Pericardium fibroblast (primary cell): ENCODE results near the gene SSTR5. TPM values are rescaled to one million over a fixed set of nuclear protein-coding genes. Genes with fewer than 3 reads are reported as not detected.

Experiments
- total RNA-seq: library from RNA; depleted of rRNA; stranded (reverse); fragments of >200 nt; gene quantifications from 2 replicates; pipeline ENCODE4 v1.2.3, GENCODE V29; 2015

The SSTR5 gene
- not detected in 2 replicates for total RNA-seq

DNA sequence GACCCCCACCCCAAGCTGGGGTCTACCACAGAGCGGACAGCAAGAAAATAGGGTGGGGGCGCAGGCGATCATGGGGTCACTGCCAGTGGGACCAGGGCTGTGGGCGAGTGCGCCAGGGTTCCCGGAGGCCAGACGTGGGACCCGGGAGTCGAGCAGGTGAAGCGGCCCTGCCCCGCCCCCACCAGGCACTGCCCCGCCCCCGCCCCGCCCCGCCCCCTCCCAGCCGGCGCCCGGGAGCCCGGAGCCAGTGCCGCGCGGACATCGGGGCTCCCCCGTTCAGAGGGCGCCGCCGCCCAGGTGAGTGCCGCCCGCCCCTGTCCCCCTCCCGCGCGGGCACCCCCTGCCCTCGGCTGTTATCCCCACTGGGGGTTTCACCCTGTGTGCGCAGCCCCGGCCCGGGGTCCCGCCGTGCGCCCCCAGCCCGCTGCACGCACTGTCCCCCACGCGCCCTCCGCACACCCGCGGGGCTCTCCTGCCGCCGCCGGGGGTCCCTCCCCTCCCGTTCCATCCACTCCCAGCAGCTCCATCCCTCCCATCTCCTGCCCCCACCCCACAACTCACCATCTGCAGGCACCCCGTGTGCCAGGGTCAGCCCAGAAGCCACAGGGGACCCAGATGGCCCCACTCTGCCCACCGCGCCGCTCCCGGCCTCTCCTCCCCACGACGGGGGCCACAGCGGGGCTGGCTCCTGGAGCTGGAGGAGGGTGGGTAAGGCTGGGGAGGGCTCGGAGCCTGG, at the start of gene SSTR5:
Gene SSTR5, plus strand, starts transcription at position 222 of the 736 bp plus-strand sequence. CDS start 6,122 bp downstream, outside the sequence.

DNA sequence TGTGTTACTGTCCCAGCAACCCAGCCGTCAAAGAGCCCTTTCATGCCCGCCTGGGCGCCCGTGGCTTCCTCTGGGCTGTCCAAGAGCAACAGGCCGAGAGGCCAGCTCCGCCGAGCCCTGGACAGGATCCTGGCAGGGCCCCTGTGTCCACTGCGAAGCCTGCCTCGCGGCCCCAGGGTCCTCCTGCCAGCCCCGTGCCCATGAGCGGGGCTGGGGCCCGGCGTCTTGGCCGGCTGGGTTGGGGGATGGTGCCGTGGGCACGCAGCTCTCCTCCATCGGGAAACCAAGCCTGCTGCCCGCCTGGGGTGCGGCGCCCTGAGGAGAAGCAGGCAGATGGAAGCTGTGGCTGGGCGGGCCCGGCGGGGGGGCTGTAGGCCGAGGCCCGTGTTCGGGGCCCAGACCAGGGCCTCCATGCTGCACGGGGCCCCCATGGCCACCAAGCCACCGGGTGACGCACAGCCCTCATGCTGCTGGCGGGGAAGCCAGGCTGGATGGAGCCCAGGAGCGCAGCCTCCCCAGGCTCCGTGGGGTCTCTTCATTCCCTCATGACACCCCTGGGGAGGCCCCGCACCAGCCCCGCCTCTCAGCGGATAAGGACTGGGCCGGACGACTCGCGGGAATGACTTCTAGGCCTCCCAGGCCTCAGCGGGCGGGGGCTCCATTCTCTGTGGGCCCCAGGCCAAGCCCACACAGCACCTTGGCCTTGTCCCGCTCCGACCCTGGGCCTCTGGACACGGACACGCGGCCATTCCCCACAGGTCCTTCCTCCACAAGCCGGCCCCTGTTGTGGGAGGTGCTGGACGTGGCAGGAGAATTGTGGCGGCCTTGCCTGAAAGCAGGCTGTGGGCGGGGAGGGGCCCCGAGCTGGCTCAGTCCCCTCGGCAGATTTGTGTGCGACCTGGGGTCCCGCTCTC, 23.9 kb downstream of the SSTR5 start, which contains the start of gene C1QTNF8:
Gene C1QTNF8, minus strand, starts transcription at position 76 of the 914 bp plus-strand sequence. CDS start 1,322 bp downstream, outside the sequence.

Other genes starting within 250 kb of the SSTR5 start
- 17.4 and 19.4 TPM in 2 replicates for gene LMF1, start 101.8 kb upstream of the SSTR5 start, total RNA-seq
- 0.70 and 1.1 TPM in 2 replicates for gene SOX8, start 91.0 kb upstream of the SSTR5 start, total RNA-seq
- not detected in 2 replicates for gene C1QTNF8, start 23.5 kb downstream of the SSTR5 start, total RNA-seq
- 2.6 and 2.8 TPM in 2 replicates for gene CACNA1H, start 80.4 kb downstream of the SSTR5 start, total RNA-seq
- gene TPSG1, start 152.5 kb downstream of the SSTR5 start, total RNA-seq = not detected in 2 replicates
- gene TPSB2, start 157.4 kb downstream of the SSTR5 start, total RNA-seq = not detected in 2 replicates
- gene TPSAB1, start 168.0 kb downstream of the SSTR5 start, total RNA-seq = not detected in 2 replicates
- gene TPSD1, start 183.3 kb downstream of the SSTR5 start, total RNA-seq = not detected in 2 replicates
- 34.5 and 67.3 TPM in 2 replicates for gene UBE2I, start 236.9 kb downstream of the SSTR5 start, total RNA-seq